Psoas muscle (tissue), 8 donors: Measurements from ENCODE around the gene FMO3. TPM values are rescaled to one million over a fixed set of nuclear protein-coding genes. Genes with fewer than 3 reads are reported as not detected.

ENCODE experiments used
- ATAC-seq, 4 donors: fragments of 200-7000 bp; cut with Tn5 transposase; one replicate each; pipeline ENCODE4 v1.9.1; 2020; ENCODE audit warnings: moderate library complexity in 3 of 4, mild to moderate bottlenecking in 2 of 4
- DNase-seq, 2 donors: peaks; one replicate each; pipeline ENCODE4 v3.0.0-alpha.2; 2020
- H3K27ac ChIP-seq: fragments of 200-600 bp; one replicate; pipeline ENCODE4 v1.8.0; 2022
- H3K27me3 ChIP-seq, 3 donors: fragments of 200-600 bp in 1 of 3; one replicate each; pipeline versions ENCODE4 v1.6.1 to v1.8.0; 2013 to 2022; ENCODE audit warnings: low read length in 2 of 3, mild to moderate bottlenecking in 2 of 3, moderate library complexity in 1 of 3; ENCODE audit not compliant: insufficient read depth in 3 of 3
- H3K36me3 ChIP-seq, 2 donors: fragments of 200-600 bp in 1 of 2; one replicate each; pipeline versions ENCODE4 v1.6.1 to v1.8.0; 2013 to 2022; ENCODE audit warnings: low read depth in 1 of 2, mild to moderate bottlenecking in 1 of 2, moderate library complexity in 1 of 2; ENCODE audit not compliant: insufficient read depth in 1 of 2
- H3K4me1 ChIP-seq: fragments of 200-600 bp; one replicate; pipeline ENCODE4 v1.8.0; 2022
- H3K4me3 ChIP-seq: fragments of 200-600 bp; one replicate; pipeline ENCODE4 v1.8.0; 2022; ENCODE audit warnings: mild to moderate bottlenecking
- H3K9me3 ChIP-seq: fragments of 200-600 bp; one replicate; pipeline ENCODE4 v1.8.0; 2022
- CTCF ChIP-seq: fragments of 200-600 bp; IDR thresholded peaks from one replicate; pipeline ENCODE4 v1.8.0; 2022; ENCODE audit warnings: antibody characterized with exemption
- WGBS, 3 donors: extraction: QIAGEN DNeasy Blood & Tissue Kit; methylation state at CpG; one replicate each; pipeline versions ENCODE4 v1.1.6 to v1.1.7; 2013; 5-methylcytosine and 5-hydroxymethylcytosine counted together
- intact Hi-C, 2 donors: fragments of 100-400 bp; cut with DNase I; formaldehyde crosslinking; loops; one replicate each; pipeline versions ENCODE4 v1.11.0 to v1.14.2; 2022
- polyA plus RNA-seq, 3 donors: library from polyadenylated mRNA; stranded (reverse); fragments of 200-250 nt; gene quantifications; one replicate each; pipeline ENCODE4 v1.2.3, GENCODE V29; 2013
- total RNA-seq, 4 donors: library from RNA; stranded (reverse); fragmentation: NEBNext Ultra II Directional in 2 of 4; extraction: Animal tissue kit (Norgen Biotek cat#: 25700) in 2 of 4; gene quantifications; one replicate each; pipeline versions ENCODE4 v1.2.1 to v1.2.4, GENCODE V29; 2021 to 2023
- donor health status: healthy with polysubstance abuse.
- donor health status: DM: no; HTN: no; CAD: no; lungs with moderate emphysema.
- donor health status: Bipolar disorder and iron deficiency.
- donor health status: healthy.
- donor health status: DM: yes; HTN: yes; CAD: no.
- donor health status: DM: no; HTN: no; CAD: no.
- donor health status: DM: no; HTN: no; CAD: no.
- donor health status: DM: yes; HTN: yes; CAD: no.

The FMO3 gene
- total and polyA plus RNA-seq, 7 donors = 0.48 to 3.6 (median 1.4) TPM

DNA sequence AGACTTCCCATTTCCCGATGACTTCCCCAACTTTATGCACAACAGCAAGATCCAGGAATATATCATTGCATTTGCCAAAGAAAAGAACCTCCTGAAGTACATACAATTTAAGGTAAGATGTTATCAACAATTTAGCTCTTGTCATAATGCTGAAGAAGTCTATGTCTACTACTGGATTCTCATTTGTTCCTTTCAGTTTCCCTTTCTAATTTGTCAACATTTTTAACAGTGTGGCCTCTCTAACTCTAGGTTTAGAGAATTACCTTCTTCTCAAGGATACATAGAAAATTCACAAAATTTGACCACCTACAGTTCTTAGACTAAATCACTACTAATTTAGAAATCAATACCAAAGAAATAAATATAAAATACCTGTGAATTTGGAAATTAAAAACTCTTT lies 13.2 kb downstream of the FMO3 start:
- ATAC-seq (no peak), DNase-seq (no peak)
- H3K4me3 ChIP-seq = no peak overlapping the region
- no peaks in the 10 kb centered on the region for H3K4me1 ChIP-seq
- intact Hi-C loops = no loop called here
- H3K27me3 ChIP-seq = no peaks in the 10 kb centered on the region
- no peaks in the 10 kb centered on the region for H3K36me3 ChIP-seq
- H3K9me3 ChIP-seq = no peaks in the 10 kb centered on the region
- TF ChIP-seq CTCF = no peak
- H3K27ac ChIP-seq = no peak overlapping the region
- WGBS, 3 donors = 75 to 89% (median 78%) methylated on average over 1 of the region's 1 CpG

GRCh38 chr1:171107262-171107940 lies 16.7 kb downstream of the FMO3 start:
- 47 to 59% (median 57%) methylated on average over 3 of the region's 3 CpGs for WGBS, 3 donors
- intact Hi-C loops = no loop called here
- Histone ChIP-seq H3K4me3 (no peak overlapping the region), H3K27ac (no peak overlapping the region), H3K27me3 (no peaks in the 10 kb centered on the region), H3K9me3 (no peaks in the 10 kb centered on the region), H3K36me3 (no peaks in the 10 kb centered on the region), H3K4me1 (no peaks in the 10 kb centered on the region)
- ATAC-seq = no peak
- peak; percentile 6 for TF ChIP-seq CTCF
- DNase-seq = no peak

DNA sequence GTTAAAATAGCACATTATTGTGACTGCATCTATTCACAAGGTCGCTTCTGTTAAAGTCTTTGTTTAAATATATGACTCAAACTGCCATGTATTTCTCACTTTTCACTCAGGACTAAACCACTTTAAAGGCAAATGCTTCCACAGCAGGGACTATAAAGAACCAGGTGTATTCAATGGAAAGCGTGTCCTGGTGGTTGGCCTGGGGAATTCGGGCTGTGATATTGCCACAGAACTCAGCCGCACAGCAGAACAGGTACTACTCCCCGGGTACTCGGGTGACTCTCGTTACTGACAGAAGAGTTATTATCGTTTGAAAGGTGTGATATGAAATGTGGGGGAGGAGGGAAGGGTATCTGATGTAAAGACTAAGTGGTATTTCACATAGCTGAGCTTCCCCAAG lies 17.3 kb downstream of the FMO3 start:
- H3K27ac ChIP-seq = no peak overlapping the region

GRCh38 chr1:171109966-171110365 lies 19.3 kb downstream of the FMO3 start:
- intact Hi-C loops = loop anchor here in 1 of 2 donors (2.0 kb wide), 1 partner anchor 15 kb away; no protein-coding TSS in a partner anchor
- WGBS, 3 donors = 88 to 95% (median 90%) methylated on average over 7 of the region's 7 CpGs
- DNase-seq = no peak
- Histone ChIP-seq H3K27me3 (peaks cover 0 to under 1% (median 0%) of the 10 kb centered on the region in 3 donors), H3K9me3 (no peaks in the 10 kb centered on the region), H3K4me1 (no peaks in the 10 kb centered on the region), H3K4me3 (no peak overlapping the region), H3K36me3 (no peaks in the 10 kb centered on the region), H3K27ac (no peak overlapping the region)
- no peak for TF ChIP-seq CTCF
- no peak for ATAC-seq

More for the DNA sequence above, 17.3 kb downstream of the FMO3 start:
- Histone ChIP-seq H3K9me3 (no peaks in the 10 kb centered on the region), H3K4me3 (no peak overlapping the region), H3K4me1 (no peaks in the 10 kb centered on the region), H3K36me3 (no peaks in the 10 kb centered on the region), H3K27me3 (no peaks in the 10 kb centered on the region)
- intact Hi-C loops = no loop called here
- DNase-seq = no peak
- TF ChIP-seq CTCF = no peak
- ATAC-seq = no peak
- WGBS, 3 donors = 86 to 90% (median 87%) methylated on average over 8 of the region's 8 CpGs
